ENCODE results near the gene G3BP2. TPM values are rescaled to one million over a fixed set of nuclear protein-coding genes. Genes with fewer than 3 reads are reported as not detected.

G3BP2 gene
- total and polyA plus RNA-seq, 2 experiments from 2014 or later: 103 to 411 TPM

- Histone ChIP-seq H3K27ac (ENCODE audit: low read depth) (no peak within 1 kb of the TSS), H3K27me3 (ENCODE audit: insufficient read depth) (peaks cover 9% of the 10 kb centered on the region), H2AFZ (peak within 1 kb of the TSS; percentile 95), H3K4me3 (peak within 1 kb of the TSS; percentile 83), H3F3A (replicated peaks; ENCODE audit: low read depth) (no peaks in the 10 kb centered on the region), H3K36me3 (ENCODE audit: insufficient read depth) (no peaks in the 10 kb centered on the region), H3K4me2 (peak within 1 kb of the TSS; percentile 88), H3K79me2 (replicated peaks; ENCODE audit: insufficient read depth) (no peaks in the 10 kb centered on the region; the same call in 1 of the 2 replicates), H3K9me2 (ENCODE audit: insufficient read depth) (no peaks in the 10 kb centered on the region), H4K20me1 (replicated peaks; ENCODE audit: insufficient read depth) (no peaks in the 10 kb centered on the region), H3K4me1 (ENCODE audit: insufficient read depth) (peaks cover 5% of the 10 kb centered on the region; the same call in 1 of the 2 replicates)
- TF ChIP-seq ZNF462 (CRISPR knock-in tag; IDR thresholded peaks at IDR 0.05) (no peak), CREB1 (CRISPR knock-in tag; IDR thresholded peaks at IDR 0.05; ENCODE audit: low read depth) (peak; percentile 46), POLR2AphosphoS5 (IDR thresholded peaks at IDR 0.05; ENCODE audit: low read depth) (peak; percentile 95)
- H3K4me3 Mint-ChIP-seq: peak within 1 kb of the TSS; percentile 85
- DNase-seq (ENCODE audit: low spot score) (peak; percentile 97), ATAC-seq (peak; percentile 98)
- peaks cover 5% of the 10 kb centered on the region for H3K4me1 Mint-ChIP-seq
- H3K27ac Mint-ChIP-seq: no peak within 1 kb of the TSS
- H3K27me3 Mint-ChIP-seq (ENCODE audit: insufficient read depth, low read depth, poor library complexity): peaks cover 8% of the 10 kb centered on the region
- no peaks in the 10 kb centered on the region for H3K36me3 Mint-ChIP-seq (ENCODE audit: low read depth)
- no peaks in the 10 kb centered on the region for H3K9me3 Mint-ChIP-seq
Measured at GRCh38 chr4:75630174-75630936, 42.9 kb downstream of the G3BP2 start, which contains the start of gene CDKL2. Gene CDKL2, minus strand, starts transcription at chr4:75630528. Its CDS starts 4,540 bp downstream, at chr4:75625988.

GRCh38 chr4:75629239-75629638 lies 44.0 kb downstream of the G3BP2 start:
- Histone ChIP-seq H3K27ac (ENCODE audit: low read depth) (no peak overlapping the region), H3K27me3 (ENCODE audit: insufficient read depth) (peaks cover 9% of the 10 kb centered on the region), H3K36me3 (ENCODE audit: insufficient read depth) (no peaks in the 10 kb centered on the region), H2AFZ (no peak overlapping the region), H3K4me2 (peak overlapping the region; percentile 88; the same call in 1 of the 2 replicates), H3K79me2 (replicated peaks; ENCODE audit: insufficient read depth) (no peaks in the 10 kb centered on the region; the same call in 1 of the 2 replicates), H3K4me3 (peak overlapping the region; percentile 83; the same call in 1 of the 2 replicates), H3F3A (replicated peaks; ENCODE audit: low read depth) (no peaks in the 10 kb centered on the region), H3K9me2 (ENCODE audit: insufficient read depth) (no peaks in the 10 kb centered on the region), H3K4me1 (ENCODE audit: insufficient read depth) (peaks cover 5% of the 10 kb centered on the region; the same call in 1 of the 2 replicates), H4K20me1 (replicated peaks; ENCODE audit: insufficient read depth) (no peaks in the 10 kb centered on the region)
- Mint-ChIP-seq H3K27ac (no peak overlapping the region), H3K4me3 (peak overlapping the region; percentile 32; the same call in 1 of the 3 replicates), H3K4me1 (peaks cover 5% of the 10 kb centered on the region), H3K9me3 (no peaks in the 10 kb centered on the region), H3K36me3 (ENCODE audit: low read depth) (no peaks in the 10 kb centered on the region), H3K27me3 (ENCODE audit: insufficient read depth, low read depth, poor library complexity) (peaks cover 8% of the 10 kb centered on the region)
- no peak for DNase-seq (ENCODE audit: low spot score)
- ATAC-seq: no peak
- no peak for TF ChIP-seq CTCF (conservative IDR thresholded peaks at IDR 0.05; ENCODE audit: low read depth in 2 of 2)
- no peak for TF ChIP-seq ZNF114 (CRISPR knock-in tag; IDR thresholded peaks at IDR 0.05)
- TF ChIP-seq JUNB (IDR thresholded peaks at IDR 0.05; ENCODE audit: unreplicated experiment): no peak
- TF ChIP-seq EZH2phosphoT487 (IDR thresholded peaks at IDR 0.05; ENCODE audit: unreplicated experiment): no peak
- no peak for TF ChIP-seq ETS1 (IDR thresholded peaks at IDR 0.05)
- no peak for TF ChIP-seq POLR2AphosphoS5 (IDR thresholded peaks at IDR 0.05; ENCODE audit: low read depth)
- TF ChIP-seq STAT1 (IDR thresholded peaks at IDR 0.05; ENCODE audit: unreplicated experiment): no peak
- no peak for TF ChIP-seq ZNF331 (CRISPR knock-in tag; IDR thresholded peaks at IDR 0.05; ENCODE audit: low read depth)
